K562 (cell line): ENCODE results near the gene ALKBH3. TPM values are rescaled to one million over a fixed set of nuclear protein-coding genes. Genes with fewer than 3 reads are reported as not detected.

Experiments
- BCL6 ChIP-seq: fragments of 250-450 bp; sonication (Bioruptor Pico); IDR thresholded peaks from 2 replicates; pipeline ENCODE4 v1.4.0; 2020
- BRD4 ChIP-seq: fragments of 200-600 bp; sonication (generic); IDR thresholded peaks from 2 replicates; pipeline ENCODE4 v1.6.1; 2017; ENCODE audit warnings: inconsistent platforms
- C11orf30 ChIP-seq: fragments of 450-650 bp; IDR thresholded peaks from 2 replicates; pipeline ENCODE4 v1.6.1; 2016; ENCODE audit warnings: low read depth, mild to moderate bottlenecking
- ETV5 ChIP-seq: sonication (generic); formaldehyde crosslinking; IDR thresholded peaks from 2 replicates; pipeline ENCODE4 v1.4.0; 2020; ENCODE audit warnings: low read depth, mild to moderate bottlenecking, missing genetic modification reagents
- HEY1 ChIP-seq: fragments of 250-450 bp; sonication (Bioruptor Pico); IDR thresholded peaks from 2 replicates; pipeline ENCODE4 v1.5.0; 2020; ENCODE audit warnings: mild to moderate bottlenecking, moderate library complexity, borderline replicate concordance
- KLF13 ChIP-seq: fragments of 450-650 bp; IDR thresholded peaks from 2 replicates; pipeline ENCODE4 v1.6.1; 2016; ENCODE audit warnings: missing genetic modification characterization, low read depth, mild to moderate bottlenecking, missing compliant biosample characterization, moderate library complexity, borderline replicate concordance
- KLF16 ChIP-seq: IDR thresholded peaks from 2 replicates; pipeline ENCODE4 v1.6.1; 2016; ENCODE audit warnings: antibody characterized with exemption
- KLF6 ChIP-seq: fragments of 250-450 bp; sonication (Bioruptor Pico); IDR thresholded peaks from 2 replicates; pipeline ENCODE4 v1.4.0; 2020; ENCODE audit warnings: mild to moderate bottlenecking, moderate library complexity, borderline replicate concordance
- NR3C1 ChIP-seq: sonication (generic); formaldehyde crosslinking; IDR thresholded peaks from 2 replicates; pipeline ENCODE4 v1.8.1; 2022; ENCODE audit warnings: missing genetic modification reagents
- PHF21A ChIP-seq: fragments of 450-650 bp; IDR thresholded peaks from 2 replicates; pipeline ENCODE4 v1.6.1; 2017; ENCODE audit warnings: low read depth, borderline replicate concordance
- RBM34 ChIP-seq: fragments of 200-400 bp; formaldehyde crosslinking; IDR thresholded peaks from 2 replicates; pipeline ENCODE4 v1.6.1; 2018; ENCODE audit warnings: low read length, borderline replicate concordance; ENCODE audit not compliant: insufficient read depth
- SMAD3 ChIP-seq: fragments of 450-650 bp; formaldehyde crosslinking; conservative IDR thresholded peaks from 2 replicates; pipeline ENCODE4 v1.4.0; 2020; ENCODE audit warnings: mild to moderate bottlenecking
- STAT5B ChIP-seq: fragments of 250-450 bp; sonication (Bioruptor Pico); IDR thresholded peaks from 2 replicates; pipeline ENCODE4 v1.8.0; 2021; ENCODE audit warnings: mild to moderate bottlenecking, inconsistent platforms
- U2AF2 ChIP-seq: fragments of 200-400 bp; formaldehyde crosslinking; optimal IDR thresholded peaks from 2 replicates; pipeline ENCODE3; 2017; ENCODE audit warnings: low read depth, mild to moderate bottlenecking, low read length
- ZC3H4 ChIP-seq: sonication (generic); formaldehyde crosslinking; IDR thresholded peaks from 2 replicates; pipeline ENCODE4 v1.9.0; 2021; ENCODE audit warnings: missing genetic modification reagents, borderline replicate concordance
- polyA plus RNA-seq, 8 experiments: library from polyadenylated mRNA; depleted of rRNA in 4 of 8; stranded (reverse) in 5 of 8; unstranded in 3 of 8; fragments of >200 nt; fragmentation: Nextera tagmentation in 2 of 8; fragmentation: Illumina TruSeq in 1 of 8; extraction: Ambion mirVana in 2 of 8; extraction: Trizol in 1 of 8; gene quantifications; 2 replicates each; pipeline versions ENCODE4 v1.2.1 to v1.2.3, GENCODE V29; 2011 to 2014; ENCODE audit warnings: inconsistent platforms in 1 of 8, missing spikeins in 1 of 8
- total RNA-seq, 7 experiments: library from RNA; depleted of rRNA in 6 of 7; stranded (reverse); fragments of >200 nt in 6 of 7; fragmentation: Illumina TruSeq in 2 of 7; extraction: Trizol in 2 of 7; gene quantifications; 2 replicates each; pipeline versions ENCODE4 v1.2.1 to v1.2.3, GENCODE V29; 2011 to 2021; ENCODE audit warnings: low replicate concordance in 1 of 7
- TF ChIP-seq, protein P1 (sequence below), 2 experiments: fragments of 450-650 bp; IDR thresholded peaks; 2 replicates each; pipeline ENCODE4 v1.6.1; 2018; ENCODE audit warnings: mild to moderate bottlenecking in 2 of 2, low read depth in 1 of 2; ENCODE audit not compliant: partially characterized antibody in 2 of 2
- TF ChIP-seq, protein P2 (sequence below): sonication (generic); formaldehyde crosslinking; IDR thresholded peaks from 2 replicates; pipeline ENCODE4 v1.4.0; 2020; ENCODE audit warnings: mild to moderate bottlenecking, missing genetic modification reagents
- TF ChIP-seq, protein P3 (sequence below): fragments of 250-450 bp; sonication (Bioruptor Pico); IDR thresholded peaks from 2 replicates; pipeline ENCODE4 v1.4.0; 2020; ENCODE audit warnings: mild to moderate bottlenecking, moderate library complexity

Gene ALKBH3
- total and polyA plus RNA-seq, 9 of the 15 experiments (the other 6 are each of a cell fraction or from before 2014, with no cell fraction given): 16.0 to 49.9 (median 36.5) TPM

DNA sequence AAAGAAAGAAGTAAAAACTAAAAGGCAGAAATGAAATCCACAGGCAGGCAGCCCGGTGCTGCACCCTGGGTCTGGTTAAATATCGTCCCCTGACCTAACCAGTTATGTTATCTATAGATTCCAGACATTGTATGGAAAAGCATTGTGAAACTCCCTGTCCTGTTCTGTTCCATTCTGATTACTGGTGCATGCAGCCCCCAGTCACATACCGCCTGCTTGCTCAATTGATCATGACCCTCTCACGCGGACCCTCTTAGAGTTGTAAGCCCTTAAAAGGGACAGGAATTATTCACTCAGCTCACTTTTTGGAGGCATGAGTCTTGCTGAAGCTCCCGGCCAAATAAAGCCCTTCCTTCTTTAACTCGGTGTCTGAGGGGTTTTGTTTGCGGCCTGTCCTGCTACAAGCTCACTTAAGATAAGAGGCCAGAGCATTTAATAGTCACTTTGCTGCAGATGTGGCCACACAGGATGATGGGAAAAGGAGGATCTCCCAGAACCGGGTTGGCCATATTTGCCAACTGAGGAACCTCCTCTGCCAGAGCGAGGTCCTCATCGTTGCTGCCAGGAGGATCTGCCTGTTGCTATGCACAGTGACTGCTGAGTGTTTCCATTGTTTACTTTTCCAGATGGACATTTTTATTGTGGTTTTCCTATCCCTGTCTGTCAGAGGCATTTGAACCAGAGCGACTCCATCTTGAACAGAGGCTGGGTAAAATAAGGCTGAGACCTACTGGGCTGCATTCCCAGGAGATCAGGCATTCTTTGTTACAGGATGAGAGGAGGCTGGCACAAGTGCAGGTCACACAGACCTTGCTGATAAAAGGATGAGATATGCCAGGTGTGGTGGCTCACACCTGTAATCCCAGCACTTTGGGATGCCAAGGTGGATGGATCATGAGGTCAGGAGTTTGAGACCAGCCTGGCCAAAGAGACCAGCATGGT lies 72.0 kb downstream of the ALKBH3 start (continued):
- TF ChIP-seq KLF13 (tag): peak; percentile 96
- TF ChIP-seq C11orf30: no peak
- no peak for TF ChIP-seq ZC3H4 (CRISPR knock-in tag)
- TF ChIP-seq KLF6 (CRISPR knock-in tag): peak; percentile 98
- no peak for TF ChIP-seq PHF21A
- peak; percentile 97 for TF ChIP-seq SMAD3 (CRISPR knock-in tag)
- TF ChIP-seq RBM34: no peak
- peak; percentile 91 for TF ChIP-seq STAT5B (CRISPR knock-in tag)
- TF ChIP-seq, protein P1, sequence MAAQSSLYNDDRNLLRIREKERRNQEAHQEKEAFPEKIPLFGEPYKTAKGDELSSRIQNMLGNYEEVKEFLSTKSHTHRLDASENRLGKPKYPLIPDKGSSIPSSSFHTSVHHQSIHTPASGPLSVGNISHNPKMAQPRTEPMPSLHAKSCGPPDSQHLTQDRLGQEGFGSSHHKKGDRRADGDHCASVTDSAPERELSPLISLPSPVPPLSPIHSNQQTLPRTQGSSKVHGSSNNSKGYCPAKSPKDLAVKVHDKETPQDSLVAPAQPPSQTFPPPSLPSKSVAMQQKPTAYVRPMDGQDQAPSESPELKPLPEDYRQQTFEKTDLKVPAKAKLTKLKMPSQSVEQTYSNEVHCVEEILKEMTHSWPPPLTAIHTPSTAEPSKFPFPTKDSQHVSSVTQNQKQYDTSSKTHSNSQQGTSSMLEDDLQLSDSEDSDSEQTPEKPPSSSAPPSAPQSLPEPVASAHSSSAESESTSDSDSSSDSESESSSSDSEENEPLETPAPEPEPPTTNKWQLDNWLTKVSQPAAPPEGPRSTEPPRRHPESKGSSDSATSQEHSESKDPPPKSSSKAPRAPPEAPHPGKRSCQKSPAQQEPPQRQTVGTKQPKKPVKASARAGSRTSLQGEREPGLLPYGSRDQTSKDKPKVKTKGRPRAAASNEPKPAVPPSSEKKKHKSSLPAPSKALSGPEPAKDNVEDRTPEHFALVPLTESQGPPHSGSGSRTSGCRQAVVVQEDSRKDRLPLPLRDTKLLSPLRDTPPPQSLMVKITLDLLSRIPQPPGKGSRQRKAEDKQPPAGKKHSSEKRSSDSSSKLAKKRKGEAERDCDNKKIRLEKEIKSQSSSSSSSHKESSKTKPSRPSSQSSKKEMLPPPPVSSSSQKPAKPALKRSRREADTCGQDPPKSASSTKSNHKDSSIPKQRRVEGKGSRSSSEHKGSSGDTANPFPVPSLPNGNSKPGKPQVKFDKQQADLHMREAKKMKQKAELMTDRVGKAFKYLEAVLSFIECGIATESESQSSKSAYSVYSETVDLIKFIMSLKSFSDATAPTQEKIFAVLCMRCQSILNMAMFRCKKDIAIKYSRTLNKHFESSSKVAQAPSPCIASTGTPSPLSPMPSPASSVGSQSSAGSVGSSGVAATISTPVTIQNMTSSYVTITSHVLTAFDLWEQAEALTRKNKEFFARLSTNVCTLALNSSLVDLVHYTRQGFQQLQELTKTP (IDR thresholded peaks at IDR 0.05; ENCODE audit: low read depth in 1 of 2, partially characterized antibody in 2 of 2): peak; percentile 36 to 76
- no peak for TF ChIP-seq NR3C1 (CRISPR knock-in tag)
- peak; percentile 85; the same call in 1 of the 2 replicates for TF ChIP-seq HEY1 (CRISPR knock-in tag)
- no peak for TF ChIP-seq U2AF2
- TF ChIP-seq KLF16: peak; percentile 90
- TF ChIP-seq ETV5: peak; percentile 68; the same call in 1 of the 2 replicates
- TF ChIP-seq, protein P2, sequence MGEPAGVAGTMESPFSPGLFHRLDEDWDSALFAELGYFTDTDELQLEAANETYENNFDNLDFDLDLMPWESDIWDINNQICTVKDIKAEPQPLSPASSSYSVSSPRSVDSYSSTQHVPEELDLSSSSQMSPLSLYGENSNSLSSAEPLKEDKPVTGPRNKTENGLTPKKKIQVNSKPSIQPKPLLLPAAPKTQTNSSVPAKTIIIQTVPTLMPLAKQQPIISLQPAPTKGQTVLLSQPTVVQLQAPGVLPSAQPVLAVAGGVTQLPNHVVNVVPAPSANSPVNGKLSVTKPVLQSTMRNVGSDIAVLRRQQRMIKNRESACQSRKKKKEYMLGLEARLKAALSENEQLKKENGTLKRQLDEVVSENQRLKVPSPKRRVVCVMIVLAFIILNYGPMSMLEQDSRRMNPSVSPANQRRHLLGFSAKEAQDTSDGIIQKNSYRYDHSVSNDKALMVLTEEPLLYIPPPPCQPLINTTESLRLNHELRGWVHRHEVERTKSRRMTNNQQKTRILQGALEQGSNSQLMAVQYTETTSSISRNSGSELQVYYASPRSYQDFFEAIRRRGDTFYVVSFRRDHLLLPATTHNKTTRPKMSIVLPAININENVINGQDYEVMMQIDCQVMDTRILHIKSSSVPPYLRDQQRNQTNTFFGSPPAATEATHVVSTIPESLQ (CRISPR knock-in tag): no peak
- TF ChIP-seq, protein P3, sequence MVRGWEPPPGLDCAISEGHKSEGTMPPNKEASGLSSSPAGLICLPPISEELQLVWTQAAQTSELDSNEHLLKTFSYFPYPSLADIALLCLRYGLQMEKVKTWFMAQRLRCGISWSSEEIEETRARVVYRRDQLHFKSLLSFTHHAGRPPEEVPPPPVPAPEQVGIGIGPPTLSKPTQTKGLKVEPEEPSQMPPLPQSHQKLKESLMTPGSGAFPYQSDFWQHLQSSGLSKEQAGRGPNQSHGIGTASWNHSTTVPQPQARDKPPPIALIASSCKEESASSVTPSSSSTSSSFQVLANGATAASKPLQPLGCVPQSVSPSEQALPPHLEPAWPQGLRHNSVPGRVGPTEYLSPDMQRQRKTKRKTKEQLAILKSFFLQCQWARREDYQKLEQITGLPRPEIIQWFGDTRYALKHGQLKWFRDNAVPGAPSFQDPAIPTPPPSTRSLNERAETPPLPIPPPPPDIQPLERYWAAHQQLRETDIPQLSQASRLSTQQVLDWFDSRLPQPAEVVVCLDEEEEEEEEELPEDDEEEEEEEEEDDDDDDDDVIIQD (CRISPR knock-in tag): peak; percentile 97
- TF ChIP-seq BCL6 (CRISPR knock-in tag): peak; percentile 95
- no peak for TF ChIP-seq BRD4
